Fibroblast of villous mesenchyme (primary cell): Measurements from ENCODE around the gene IFITM5. TPM values are rescaled to one million over a fixed set of nuclear protein-coding genes. Genes with fewer than 3 reads are reported as not detected.

ENCODE experiments used
- DNase-seq: peaks from one replicate; pipeline ENCODE4 v3.0.0-alpha.2; 2010; ENCODE audit warnings: low read depth
- H3K4me3 ChIP-seq: 2 replicates; pipeline ENCODE4 v1.5.1; 2011; ENCODE audit warnings: low read depth, mild to moderate bottlenecking, low read length
- CTCF ChIP-seq: IDR thresholded peaks from 2 replicates; pipeline ENCODE4 v1.5.1; 2012; ENCODE audit warnings: low read depth, mild to moderate bottlenecking, low read length; ENCODE audit not compliant: insufficient read depth
- total RNA-seq: library from RNA; depleted of rRNA; stranded (reverse); fragments of >200 nt; gene quantifications from 2 replicates; pipeline ENCODE4 v1.2.3, GENCODE V29; 2012

The IFITM5 gene
- total RNA-seq, 1 donor = not detected

- no peak overlapping the region for H3K4me3 ChIP-seq
- peak; percentile 78 for TF ChIP-seq CTCF
- DNase-seq = peak; percentile 88
Measured at GRCh38 chr11:304915-305843, 5.9 kb upstream of the IFITM5 start.

GRCh38 chr11:304061-304506, 4.8 kb upstream of the IFITM5 start:
- TF ChIP-seq CTCF = no peak
- DNase-seq = no peak
- H3K4me3 ChIP-seq = no peak overlapping the region

- no peak for DNase-seq
- no peak overlapping the region for H3K4me3 ChIP-seq
- no peak for TF ChIP-seq CTCF
Measured at GRCh38 chr11:303363-303762, 4.0 kb upstream of the IFITM5 start.

GRCh38 chr11:299951-300735, 817 bp upstream of the IFITM5 start:
- peak; percentile 32 for TF ChIP-seq CTCF
- peak; percentile 27 for DNase-seq
- H3K4me3 ChIP-seq = no peak overlapping the region

DNA sequence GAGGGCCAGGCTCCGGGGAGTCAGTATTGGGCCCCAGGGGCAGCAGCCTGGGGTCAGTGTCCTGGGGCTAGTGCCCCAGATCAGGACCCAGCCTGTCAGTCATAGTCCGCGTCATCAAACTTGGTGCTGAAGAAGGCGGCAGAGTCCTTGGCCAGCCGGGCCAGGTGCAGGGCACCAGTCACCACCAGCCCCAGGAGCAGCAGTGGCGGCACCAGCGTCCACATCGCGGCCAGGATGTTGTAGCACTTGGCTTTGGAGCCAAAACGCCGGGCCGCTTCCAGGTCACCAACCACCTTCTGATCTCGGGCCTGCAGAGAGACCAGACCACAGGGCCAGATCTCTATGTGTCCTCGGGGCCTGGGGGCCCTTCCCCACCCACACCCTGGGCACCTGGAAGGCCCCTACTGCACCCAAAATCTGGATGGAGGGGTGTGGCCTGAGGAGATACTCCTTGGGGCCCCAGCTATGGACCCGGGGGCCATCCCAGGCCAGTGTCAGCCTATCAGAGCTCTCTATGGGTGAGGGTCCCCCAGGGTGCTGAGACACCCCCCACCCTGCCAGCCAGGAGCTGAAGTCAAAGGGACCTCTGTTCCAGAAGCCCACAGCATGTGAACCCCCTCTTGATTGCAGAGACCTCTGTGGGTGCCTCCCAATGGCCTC, 790 bp downstream of the IFITM5 start:
- no peak for DNase-seq
- no peak overlapping the region for H3K4me3 ChIP-seq
- TF ChIP-seq CTCF = no peak

DNA sequence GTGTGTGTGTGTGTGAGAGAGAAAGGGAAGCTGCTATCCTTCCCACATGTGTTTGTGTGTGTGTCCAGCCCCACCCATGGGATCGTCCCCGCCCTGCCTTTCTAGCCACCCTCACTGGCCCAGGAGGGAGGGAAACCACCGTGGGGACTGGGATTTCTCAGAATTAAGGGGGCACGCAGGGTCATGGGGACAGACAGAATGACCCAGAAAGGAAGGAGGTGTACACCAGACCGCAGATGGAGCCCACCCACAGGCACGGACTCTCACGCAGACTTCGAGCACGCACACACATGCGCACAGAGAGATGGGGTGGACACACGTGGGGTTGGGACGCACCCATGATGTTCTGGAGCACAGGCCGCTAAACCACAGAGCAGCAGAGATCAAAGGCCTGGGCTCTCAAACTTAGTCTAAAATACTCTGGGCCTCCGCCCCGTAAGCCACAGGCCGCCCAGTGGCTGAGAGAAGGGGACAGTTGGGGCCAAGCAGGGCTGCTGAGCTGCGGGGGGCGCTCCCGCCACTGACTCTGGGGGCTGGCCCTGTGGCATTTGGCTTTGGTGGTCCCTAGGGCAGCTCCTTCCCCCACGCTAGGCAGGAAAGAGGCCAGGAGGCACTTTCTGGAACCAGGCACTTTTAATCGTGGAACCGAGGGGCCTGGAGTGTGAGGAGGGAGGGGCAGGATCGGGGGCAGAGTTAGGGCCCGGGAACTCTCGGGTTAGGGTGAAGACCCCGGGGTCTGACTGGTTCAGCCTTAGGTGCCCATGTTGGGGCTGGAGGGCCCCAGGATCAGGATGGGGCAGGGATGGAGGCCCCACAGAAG, 1.5 kb downstream of the IFITM5 start:
- no peak for TF ChIP-seq CTCF
- DNase-seq = peak; percentile 73
- no peak overlapping the region for H3K4me3 ChIP-seq
